Superior temporal gyrus (tissue), 1 donor: Measurements from ENCODE around the gene ZNRF3.
"Not testable (repeated sequence)": the region's sequence is repeated elsewhere in the genome, so short reads cannot be mapped to it uniquely, and the experiment has no call there.

ENCODE experiments used
- DNase-seq: peaks from one replicate; pipeline ENCODE4 v3.0.0-alpha.2; 2016; ENCODE audit errors: extremely low spot score

ZNRF3 gene

DNA sequence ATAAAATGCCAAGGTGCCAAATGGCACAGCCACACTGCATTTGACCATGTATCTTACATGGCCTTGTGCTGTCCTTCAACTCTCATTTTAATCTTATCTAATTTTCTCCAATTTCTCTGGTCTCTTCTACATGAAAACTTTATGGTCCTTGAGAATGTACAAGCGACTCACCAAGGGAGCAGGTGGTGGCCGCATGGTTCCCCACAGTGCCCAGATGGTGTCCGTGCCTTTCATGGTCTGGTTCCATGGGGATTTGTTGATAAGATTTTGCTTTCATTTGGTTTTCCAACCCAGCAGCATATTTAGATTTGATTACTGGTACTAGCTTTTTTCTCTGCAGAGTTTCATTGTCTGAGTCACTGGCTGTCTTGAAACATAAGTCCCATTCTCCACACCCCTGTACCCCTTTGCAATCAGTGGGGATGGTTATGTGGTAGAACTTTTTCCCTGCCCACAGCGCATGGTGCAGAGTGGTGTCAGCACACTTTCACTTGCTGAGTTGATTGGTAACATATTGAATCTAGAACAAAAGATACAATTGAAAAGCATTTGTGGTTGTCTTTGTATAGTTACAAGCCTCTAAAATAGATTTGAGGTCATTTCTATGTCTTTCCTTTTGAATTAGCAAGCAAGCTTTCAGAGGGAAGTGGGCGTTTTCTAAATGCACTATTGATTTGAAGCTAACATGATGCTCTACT is 24.1 kb downstream of the ZNRF3 start:
- DNase-seq, result no peak

DNA sequence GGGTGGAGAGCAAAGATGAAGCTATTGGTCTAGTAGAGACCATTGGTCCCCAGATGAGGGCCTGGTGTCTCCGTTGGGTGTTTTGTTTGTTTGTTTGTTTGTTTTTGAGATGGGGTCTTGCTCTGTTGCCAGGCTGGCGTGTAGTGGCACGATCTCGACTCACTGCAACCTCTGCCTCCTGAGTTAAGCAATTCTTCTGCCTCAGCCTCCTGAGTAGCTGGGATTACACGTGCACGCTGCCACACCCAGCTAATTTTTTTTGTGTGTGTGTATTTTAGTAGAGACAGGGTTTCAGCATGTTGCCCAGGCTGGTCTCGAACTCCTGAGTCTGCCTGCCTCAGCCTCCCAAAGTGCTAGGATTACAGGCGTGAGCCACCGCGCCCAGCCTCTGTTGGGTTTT is 25.4 kb downstream of the ZNRF3 start:
- not testable (repeated sequence) for DNase-seq

DNA sequence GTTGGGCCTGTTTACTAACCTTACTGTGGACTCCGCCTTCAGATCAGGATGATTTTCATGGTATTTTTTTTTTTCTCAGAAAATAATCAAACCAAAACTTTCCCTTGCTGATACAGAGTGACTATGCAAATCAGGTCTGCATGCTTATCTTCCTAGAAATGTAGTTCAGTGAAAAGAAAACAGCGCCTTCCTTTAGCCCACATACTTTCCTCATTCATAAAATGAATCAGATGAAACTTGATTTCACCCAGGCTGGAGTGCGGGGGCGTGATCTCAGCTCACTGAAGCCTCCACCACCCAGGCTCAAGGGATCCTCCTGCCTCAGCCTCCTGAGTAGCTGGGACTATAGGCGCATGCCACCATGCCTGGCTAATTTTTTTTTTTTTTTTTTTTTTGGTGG is 26.0 kb downstream of the ZNRF3 start:
- DNase-seq, result no peak

DNA sequence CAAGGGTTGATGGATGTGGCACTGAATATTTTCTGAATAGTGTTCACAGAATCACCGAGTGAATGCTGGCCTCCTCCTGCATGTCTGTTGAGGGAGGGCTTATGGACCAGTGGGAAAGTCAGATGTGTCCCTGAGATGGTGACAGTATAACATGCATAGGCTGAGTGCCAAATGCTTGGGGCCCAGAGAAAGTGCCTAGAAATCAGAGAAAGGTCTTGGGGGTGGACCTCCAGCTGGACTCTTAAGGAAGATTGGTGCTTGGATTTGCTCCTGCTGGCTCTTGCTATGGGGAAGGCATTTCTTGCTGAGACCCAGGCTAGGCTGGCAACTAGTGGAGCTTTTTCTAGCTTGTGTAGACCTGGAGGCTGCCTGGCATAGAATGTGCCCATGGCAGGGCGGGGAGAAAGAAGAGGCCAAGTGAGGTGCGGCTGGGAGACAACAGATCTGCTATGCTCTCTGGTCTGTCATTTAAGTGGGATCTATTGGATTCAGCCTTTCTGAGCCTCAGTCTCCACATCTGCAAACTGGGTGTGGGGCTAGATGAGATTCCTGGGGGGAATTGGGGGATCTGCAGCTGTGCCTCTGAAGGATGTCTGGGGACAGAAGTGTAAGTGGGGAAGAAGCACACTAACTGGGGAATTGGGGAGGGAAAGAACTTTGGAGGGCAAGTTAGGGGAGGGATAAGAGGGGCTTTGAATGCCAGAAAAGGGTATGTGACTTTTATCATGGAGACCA is 27.4 kb downstream of the ZNRF3 start:
- DNase-seq, result no peak

DNA sequence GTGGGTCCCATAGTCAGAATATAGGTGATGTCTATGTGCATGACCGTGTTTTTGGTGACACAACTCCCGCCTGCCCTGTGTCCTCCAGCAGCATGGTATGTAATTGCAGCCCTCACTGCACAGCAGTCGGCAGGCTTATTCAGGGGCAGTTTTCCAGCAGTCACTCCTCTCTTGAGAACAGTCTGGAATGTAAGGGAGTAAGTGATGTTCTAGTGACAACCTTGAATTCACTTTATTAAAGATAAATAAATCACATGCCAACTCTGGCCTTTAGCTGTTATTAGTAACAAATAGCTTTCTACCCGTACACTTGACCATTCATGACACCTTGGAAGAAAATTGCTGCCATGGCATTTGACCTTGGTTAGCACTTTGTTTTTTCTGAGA is 27.9 kb downstream of the ZNRF3 start:
- DNase-seq, result no peak

DNA sequence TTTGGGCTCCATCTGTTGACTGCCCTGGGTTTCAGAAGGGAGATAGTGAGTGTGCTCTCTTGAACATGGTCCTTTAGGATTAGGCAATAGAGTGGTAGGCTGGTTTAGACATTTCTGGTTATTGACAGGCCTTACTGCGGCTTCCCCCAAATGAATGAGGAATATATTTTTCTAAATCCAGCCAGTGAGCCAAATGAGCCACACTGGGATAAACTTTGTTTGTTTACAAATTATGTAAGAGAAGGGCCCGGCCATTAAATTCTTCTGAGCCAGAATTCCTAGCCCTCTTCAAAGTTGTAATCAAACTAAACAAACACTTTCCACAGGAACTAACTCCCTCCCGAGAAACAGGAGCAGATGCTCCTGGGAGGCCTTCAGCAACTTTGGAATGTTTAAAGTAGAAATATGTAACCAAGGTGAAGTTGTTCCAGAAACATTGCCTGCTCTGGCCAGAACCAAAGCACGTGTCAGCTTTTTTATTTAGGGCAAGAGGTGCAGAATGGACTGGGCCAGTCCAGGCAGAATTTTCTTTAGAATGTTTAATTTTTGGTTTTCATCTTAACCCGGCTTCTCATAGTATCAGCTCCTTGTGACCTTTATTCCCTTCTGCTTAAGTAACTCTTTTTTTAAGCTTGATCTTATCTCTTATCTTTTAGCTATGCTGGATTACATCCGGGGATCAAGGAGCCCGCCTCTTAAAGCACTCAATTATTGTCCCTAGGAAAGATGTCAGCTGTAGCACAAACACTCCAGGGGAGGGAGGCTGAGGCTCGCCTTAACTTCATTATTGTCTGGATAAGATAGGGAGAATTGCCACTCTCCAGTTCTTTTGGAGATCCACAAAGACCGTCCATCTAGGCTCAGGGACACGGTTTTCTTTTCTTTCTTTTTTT is 28.7 kb downstream of the ZNRF3 start:
- DNase-seq, result peak; percentile 52

DNA sequence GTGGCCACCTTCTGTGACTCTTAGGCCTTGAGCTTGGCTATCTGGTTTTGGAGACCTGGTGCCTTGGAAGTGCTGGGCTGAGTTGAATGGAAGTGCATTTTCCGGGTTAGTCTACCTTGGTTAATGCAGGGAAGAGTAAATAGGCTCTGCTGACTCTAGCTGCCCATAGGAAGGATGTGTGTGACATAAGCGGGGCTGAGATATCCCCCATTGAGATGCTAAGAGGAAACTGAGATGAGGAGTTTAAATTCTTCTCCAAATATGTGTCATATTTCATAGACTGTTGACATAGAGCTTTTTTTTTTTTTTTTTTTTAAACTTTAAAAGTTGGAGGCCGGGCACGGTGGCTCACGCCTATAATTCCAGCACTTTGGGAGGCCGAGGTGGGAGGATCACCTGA is 30.8 kb downstream of the ZNRF3 start:
- no peak for DNase-seq

DNA sequence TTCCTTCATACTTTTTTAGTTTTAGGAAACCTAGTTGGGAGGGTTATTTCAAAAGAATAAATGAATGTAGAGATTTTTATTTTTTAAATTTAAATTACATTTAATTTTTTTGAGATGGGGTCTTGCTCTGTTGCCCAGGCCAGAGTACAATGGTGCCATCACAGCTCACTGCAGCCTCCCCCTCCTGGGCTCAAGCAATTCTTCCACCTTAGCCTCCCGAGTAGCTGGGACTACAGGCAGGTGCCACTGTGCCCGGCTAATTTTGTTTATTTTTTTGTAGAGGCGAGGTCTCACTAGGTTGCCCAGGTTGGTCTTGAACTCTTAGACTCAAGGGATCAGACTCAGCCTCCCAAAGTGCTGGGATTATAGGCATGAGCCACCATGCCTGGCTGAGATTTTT is 32.6 kb downstream of the ZNRF3 start:
- no peak for DNase-seq

DNA sequence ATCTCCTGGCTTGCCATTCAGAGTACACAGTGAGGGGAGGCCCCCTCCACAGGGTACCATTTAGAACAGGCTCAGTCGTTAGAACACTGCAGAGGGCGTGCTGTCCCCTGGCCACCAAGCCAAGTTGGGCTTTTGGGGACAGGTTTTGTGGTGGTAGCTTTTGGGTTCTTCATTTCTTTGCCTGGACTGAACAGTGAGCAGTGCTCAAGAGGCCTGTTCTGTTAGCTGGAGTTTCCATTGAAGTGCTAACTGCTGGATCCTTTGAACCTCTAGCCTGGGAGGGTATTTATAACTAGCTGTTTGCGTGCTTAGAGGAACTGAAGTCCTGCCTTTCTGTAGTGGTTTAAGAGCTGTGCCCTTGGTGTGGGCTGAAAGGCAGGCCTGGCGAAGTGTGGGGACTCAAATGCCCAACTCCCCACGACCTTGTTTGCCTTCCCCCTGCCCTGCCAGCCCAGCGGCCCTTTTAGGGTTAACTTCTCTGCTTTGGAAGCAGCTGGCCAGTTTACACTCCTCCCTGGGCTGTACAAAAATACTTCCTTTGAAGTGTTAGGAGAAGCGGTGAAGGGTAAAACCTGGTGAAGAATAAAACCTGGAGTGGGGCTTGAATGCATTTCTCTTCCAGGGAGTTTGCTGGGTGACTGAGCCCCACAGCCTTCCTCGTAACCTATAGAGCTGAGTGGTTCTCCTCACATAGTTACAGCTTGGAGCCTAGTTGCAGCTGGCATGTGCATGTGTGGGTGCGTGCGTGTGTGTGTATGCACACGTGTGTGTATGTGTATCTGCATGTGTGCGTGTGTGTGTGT is 34.6 kb downstream of the ZNRF3 start:
- DNase-seq, result peak; percentile 57

DNA sequence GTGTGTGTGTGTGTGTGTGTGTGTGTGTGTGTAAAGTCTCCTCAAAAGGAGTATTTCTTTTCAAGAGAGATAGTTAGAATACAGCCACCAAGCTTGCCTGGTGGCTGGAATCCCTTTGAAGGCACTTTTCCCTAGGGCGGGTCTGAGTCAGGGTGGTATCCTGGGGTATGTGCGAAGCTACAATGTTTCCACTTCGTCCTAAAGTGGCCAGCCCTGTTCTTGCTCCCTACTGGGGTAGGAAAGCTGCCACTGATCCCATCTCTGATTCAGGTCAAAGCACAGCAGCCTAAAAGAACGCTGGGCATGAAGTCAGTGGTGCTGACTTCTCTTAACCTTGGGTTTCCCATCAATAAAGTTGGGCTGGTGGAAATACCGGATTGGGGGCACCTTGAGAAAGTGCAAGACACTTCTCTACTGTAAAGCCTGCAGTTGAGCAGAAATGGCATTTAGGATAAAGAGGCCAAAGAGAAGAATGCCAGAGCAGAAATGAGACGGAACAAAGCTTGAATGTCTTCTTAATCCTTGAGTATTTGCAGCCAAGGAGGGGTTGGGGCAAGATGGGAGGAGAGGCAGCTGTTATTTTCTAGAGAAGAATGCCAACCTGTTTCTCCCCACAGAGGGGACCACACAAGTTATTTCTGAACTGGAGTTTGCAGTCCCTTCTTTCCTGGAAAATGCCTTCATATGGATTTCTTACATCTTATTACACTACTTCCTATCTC is 35.3 kb downstream of the ZNRF3 start:
- DNase-seq, result no peak

DNA sequence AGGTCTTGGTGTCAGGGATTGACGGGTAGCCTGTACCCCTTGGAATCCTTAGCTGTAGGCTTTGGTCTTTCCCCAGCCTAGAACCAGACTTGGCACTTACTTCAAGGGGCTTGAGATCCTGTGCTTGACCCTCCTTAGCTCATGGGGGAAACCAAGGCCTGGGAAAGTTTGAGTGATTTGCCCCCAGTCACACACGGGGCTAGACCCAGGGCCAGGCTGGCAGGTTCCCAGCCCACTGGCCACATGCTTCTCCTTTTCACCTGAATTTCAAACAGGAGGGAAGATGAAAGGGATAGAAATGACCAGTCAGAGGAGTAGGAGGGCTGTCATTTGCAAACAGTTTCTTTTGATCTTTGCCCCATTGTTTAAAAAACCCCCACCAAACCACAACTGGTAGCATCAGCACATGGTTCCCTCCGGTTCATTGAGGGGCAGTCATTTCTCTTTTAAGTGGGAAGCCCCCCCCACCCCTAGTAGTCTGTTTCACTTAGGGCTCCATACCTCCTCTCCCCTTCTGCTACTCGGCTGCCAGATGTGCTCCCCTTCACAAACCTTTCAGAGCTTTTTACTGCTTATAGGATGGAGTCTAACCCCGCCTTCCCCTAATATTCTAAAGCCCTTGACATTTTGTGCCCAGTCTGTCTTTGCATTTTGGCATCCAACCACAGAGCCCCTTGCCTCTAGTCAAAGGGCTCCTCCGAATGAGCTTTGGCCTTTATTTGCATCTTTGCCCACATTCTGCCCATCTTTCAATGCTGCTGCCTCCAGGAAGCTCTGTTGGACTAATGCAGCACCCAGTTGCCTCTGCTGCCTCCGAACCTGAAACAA is 37.6 kb downstream of the ZNRF3 start:
- DNase-seq, result no peak

DNA sequence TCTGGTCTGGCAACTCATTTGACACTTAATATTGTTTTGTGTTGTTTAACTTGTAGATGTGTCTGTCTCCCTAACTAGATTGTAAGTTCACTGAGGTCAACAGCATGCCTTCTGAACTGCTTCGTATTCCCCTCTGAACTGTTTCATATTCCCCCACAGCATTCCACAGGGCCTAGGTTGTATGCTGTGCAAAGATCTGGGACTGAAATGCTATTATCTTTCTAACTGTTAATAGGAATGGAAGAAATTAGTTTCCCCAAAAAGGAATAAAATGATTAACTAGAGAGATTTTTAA is 38.2 kb downstream of the ZNRF3 start:
- DNase-seq, result no peak

DNA sequence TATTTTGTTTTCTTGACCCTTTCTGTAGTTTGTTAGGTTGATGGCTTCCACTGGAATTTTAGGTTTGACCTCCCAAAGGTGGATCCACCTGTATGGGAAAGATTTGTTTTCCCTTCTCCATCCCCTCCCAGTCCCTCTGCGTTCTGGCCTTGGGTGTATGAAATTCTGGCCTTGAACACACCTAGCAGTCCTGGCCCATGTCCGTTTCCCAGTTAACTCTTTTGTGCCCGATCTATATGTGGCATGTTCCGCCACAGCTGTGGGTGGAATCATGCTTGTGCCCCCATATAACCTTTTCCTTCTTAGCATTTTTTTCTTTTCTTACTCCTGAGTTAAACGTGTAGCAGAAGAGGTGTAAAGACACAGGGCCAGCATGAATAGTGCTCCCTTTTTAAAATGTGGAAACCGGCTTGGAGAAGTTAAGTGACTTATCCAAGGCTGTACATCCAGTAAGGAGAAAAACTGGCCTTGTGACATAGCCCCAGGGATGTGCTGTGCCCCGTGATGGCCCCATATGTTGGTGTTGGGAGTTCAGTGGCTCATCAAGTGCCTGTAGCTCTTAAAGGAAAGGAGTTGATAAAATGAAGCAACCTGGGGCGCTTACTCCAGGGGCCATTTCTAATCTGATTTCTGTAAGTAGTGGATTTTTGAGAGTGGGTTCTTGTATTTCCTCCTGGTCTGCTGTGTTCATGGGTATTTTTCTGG is 39.3 kb downstream of the ZNRF3 start:
- no peak for DNase-seq

DNA sequence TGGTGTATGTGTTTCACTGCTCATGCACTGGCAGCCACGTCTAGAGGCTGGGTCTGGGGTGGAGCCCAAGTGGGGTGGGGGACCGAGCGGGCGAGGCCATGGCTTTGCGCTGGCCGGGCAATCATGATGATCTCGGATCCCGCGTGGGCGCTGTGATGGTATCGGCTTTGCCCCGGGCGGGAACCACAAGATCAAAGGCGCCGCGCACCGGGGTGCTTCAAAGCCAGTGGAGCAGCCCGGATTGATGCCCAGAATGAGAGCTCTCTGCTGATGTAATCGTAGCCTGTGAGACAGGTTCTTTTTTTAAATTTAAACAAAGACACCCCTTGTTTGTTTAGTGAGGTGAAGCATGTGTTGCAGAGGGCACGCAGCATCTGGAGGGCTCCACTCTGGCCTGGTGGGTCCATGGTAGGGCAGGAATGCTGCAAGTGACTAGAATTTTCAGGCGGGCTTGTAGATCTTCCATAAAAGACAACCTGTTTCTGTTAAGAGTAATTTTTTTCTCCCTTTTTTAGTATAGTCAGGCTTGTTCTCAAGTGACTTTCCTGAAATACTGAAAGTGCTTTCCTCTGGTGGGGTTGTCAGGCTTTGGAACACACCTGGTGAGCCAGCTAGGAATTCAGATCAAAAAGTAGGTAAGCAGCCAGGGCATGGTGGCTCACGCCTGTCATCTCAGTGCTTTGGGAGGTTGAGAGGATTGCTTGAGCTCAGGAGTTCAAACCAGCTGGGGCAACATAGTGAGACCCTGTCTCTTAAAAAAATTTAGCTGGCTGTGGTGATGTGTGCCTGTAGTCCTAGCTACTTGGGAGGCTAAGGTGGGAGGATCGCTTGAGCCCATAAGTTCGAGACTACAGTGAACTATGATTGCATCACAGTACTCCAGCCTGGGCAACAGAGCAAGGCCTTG is 40.7 kb downstream of the ZNRF3 start:
- no peak for DNase-seq

DNA sequence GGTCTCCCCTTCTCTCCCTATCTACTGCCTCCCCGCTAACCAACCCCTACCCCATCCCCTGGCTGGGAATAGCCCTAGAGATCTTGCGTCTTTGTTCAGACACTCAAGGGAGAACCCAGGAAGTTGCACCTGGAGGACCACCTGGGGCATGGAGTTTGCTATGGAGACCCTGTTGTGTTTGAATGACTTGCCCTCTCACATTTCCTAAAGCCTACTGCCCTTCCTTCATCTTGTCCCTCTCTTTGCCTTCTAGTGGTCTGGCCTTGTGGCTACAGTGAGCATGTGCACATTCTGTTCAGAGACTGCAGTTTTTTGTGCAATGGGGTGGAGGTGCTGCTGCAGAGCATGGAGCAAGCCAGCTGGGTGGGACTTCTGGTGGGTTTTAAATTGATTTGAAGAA is 42.5 kb downstream of the ZNRF3 start:
- no peak for DNase-seq

DNA sequence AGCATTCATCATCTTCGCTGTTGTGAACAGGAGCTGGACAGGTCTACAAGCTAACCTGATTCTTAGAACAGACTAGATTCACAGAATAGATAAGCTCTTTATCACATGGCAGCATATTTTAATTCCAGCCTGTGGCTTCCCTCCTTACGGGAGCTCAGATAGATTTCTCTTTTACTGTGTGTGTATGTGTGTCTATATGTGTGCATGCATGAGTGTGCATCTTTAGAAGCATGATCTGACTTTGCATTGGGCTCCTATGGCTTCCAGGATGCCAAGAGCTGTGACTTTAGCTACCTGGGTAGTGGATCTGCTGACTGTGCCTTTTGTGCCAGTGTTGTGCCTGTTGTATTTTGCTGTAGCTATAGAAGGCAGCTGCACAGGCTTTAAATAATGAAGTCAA is 44.3 kb downstream of the ZNRF3 start:
- DNase-seq, result no peak

DNA sequence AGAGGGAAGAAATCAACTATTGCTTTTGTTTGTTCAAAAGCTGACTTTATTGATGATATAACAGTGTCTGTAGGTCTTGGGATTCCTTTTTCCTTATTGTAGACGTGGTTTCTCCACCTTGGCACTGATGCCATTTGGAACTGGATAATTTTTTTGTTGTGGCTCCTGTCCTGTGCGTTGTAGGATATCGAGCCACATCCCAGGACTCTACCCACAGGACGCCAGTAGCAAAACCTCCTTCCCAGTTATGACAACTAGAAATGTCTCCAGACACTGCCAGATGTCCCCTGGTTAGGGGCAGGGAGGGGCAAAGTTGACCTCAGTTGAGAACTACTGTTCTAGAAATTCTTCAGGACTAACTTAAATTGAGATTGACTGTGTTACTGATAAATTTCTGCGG is 45.8 kb downstream of the ZNRF3 start:
- DNase-seq, result no peak

DNA sequence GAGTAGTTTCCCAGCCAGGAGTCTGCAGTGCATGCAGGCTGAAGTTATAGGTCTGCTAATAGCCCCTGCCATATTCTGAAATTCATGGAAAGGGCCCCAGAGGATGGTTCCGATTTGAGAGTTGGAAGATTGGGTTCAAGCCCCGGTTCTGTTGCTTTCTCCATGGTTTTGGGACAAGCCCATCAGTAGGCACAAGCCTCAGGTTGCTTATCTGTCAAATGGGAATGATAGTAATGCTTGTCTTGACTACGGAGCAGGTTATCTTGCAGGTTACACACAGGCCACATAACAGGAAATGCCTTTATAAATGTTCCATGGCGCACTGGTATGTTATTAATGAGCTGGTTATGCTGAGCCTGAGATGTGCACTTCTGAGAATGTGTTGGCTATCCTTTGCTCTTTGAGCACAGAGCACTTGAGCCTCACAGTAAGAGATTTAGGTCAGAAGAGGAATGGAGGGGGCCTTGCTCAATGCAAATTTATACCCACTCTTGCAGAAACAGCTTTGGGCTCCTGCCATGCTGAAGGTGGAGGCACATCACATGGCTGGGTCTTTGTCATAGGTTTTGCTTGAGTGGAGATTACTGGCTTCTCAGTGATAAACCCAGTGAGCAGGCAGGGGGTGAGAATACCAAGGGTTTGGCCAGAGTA is 47.1 kb downstream of the ZNRF3 start:
- no peak for DNase-seq
